ENCODE results near the gene GPX7.
"Not testable (repeated sequence)": the region's sequence is repeated elsewhere in the genome, so short reads cannot be mapped to it uniquely, and the experiment has no call there.

The GPX7 gene

GRCh38 chr1:52601991-52602855, at the start of gene GPX7:
TSS of gene GPX7 (plus strand) at chr1:52602371. CDS start at chr1:52602410, 39 bp downstream.
- DNase-seq (ENCODE audit: low read depth in 2 of 2): peak in 1 of 2 experiments; percentile 23

DNA sequence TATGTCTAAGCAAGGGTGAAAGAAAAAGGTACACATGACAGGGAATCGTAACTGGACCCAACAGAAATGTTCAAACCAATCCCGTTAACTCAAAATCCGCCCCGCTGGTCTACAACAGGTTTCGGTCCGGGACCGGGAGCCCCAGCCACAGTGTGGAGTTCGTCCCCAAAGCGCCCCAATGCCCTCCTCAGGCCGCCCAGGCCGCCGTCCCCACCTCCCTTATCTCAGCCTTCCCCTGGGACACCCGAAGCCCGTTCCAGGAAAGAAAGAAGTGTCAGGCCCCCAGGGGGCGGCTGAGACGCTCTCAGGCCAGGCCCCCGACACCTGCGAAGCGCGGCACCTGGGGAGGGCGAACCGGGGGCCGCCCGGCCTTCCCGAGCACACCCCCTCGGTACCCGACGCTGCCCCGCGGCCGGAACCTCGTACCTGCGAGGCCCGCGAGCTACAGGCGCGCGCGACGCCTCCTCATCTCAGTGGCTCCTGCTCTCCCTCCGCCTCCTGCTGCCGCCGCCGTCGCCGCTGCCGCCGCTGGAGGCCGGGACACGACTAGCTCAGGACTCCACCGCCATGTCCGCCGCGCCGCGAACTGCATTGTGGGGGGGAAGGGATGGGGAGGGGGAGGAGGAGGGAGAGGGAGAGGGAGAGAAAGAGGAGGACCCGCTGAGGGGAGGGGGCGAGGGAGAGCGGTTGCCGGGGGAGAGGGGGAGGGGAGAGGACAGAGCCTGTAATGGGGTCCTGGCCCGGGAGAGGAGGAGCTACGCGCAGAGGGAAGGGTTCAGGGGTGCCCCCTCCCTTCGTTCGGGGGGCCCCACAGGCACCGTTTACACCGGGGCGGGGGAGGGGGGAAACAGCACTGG, 49.4 kb upstream of the GPX7 start, which contains the start of gene TUT4:
Gene TUT4 (minus strand): TSS at position 588 of the 857 bp plus-strand sequence. CDS start 26,812 bp downstream, outside the sequence.
- DNase-seq (ENCODE audit: low read depth in 2 of 2): peak; percentile 53 to 55

DNA sequence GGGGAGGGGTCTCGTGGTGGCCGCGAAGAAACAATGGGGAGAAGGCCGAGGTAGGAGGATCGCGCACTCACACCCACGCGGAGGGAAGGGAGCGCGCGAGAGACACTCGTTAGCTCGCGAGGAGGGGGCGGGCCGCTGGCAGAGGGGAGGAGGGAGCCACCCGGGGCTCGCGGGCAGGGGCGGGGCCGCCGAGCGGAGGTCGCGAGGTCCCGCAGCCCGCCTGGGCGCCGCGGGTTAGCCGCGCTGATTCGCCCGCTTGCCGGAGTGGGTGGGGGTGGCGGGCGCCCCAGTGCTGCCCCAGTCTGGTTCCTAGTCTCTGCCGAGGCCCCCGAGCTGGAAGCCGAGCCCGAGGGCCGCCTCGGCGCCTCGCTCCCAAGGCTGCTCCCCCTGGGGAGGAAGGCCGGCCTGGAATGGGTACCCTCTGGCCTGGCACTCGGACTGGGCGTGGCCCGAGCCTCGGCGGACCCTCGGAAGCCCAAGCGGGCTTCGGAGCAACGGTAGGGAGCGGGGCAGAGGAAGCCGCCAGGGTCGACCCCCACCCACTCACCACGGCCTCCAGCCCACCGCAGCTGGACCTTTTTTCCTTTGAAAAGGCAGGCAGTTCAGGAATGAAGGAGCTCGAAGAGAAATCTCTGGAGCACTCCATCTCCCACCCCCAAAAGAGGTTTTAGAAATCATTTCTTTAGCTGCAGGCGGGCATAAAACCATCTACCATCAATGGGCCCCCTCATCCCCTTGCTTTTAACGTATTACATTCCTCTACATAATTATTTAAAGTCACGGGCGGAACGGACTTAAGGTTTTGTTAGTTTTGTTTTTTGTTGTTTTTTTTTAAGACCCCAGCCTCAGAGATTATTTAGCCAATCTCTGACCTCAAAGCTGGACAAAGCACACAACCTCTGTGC, 48.6 kb upstream of the GPX7 start:
- peak; percentile 68 for DNase-seq (ENCODE audit: low read depth in 2 of 2)

GRCh38 chr1:52554267-52554640, 47.9 kb upstream of the GPX7 start:
- no peak for DNase-seq (ENCODE audit: low read depth in 2 of 2)

GRCh38 chr1:52554756-52555155, 47.4 kb upstream of the GPX7 start:
- DNase-seq (ENCODE audit: low read depth in 2 of 2): no peak

DNA sequence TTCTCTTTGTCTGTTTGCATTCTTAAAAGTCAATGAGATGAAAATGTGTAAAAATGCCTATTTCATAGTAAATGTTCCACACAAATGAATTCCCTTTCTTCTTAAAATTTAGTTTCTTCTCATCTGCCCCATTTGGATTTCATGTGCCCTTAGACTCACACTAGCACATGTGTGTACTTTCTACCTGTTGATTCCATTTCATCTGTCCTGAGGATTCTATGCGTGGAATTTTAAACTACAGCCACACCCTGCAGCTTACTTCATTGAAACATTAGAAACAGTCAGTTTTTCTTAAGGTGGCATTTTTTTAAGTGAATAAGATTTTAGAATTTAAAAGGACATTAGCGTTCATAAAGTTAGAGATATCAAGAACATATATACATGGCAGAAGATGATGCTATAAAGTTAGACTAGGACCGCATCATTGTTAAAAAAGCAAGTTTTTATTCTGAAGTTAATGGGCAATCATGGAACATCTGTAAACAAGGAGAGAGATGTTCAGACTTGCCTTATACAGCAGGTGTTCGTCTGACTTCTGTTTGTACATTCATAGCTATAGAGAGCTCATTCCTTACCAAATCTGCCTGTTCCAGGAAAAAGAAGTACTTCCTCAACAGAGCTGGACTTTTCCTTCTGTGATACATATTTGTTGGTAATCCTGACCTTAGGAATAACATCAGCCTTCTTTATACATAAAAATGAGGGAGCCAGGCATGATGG, 45.4 kb upstream of the GPX7 start:
- no peak for DNase-seq (ENCODE audit: low read depth in 2 of 2)

DNA sequence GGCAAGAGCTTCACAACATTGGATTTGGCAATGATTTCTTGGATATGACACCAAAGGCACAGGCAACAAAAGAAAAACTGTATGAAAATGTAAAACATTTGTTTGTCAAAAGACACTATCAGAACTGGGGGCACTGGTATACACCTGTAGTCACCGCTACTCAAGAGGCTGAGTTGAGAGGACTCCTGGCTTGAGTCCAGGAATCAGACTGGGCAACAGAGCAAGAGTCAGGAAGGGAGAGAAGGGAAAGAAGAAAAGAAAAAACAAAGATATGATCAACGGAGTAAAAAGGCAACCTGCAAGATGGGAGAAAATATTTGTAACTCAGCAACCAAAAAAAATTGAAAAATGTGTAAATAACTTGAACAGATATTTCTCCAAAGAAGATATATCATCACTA, 43.2 kb upstream of the GPX7 start:
- DNase-seq (ENCODE audit: low read depth in 2 of 2): no peak

- no peak for DNase-seq (ENCODE audit: low read depth in 2 of 2)
Measured at GRCh38 chr1:52559875-52560274, 42.3 kb upstream of the GPX7 start.

- no peak for DNase-seq (ENCODE audit: low read depth in 2 of 2)
Measured at GRCh38 chr1:52562766-52563165, 39.4 kb upstream of the GPX7 start.

DNA sequence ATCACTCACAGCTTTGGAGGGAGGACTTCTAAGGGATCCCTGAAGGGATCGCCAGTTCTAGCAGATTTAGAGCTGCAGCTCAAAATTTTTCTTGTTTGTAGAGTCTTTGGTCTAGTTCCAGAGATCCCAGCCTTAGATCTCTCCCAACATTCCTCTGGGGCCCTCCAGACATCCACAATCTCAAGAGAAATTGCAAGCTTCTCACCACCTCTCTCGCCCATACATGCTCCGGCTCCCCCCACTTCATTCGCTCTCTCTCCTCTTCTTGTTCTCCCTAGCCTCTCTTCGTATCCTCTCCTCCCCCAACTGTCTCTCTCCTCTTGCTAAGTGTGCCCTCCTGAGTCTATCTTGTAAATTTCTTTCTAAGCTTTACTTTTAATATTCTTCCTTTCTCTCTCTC, 34.2 kb upstream of the GPX7 start:
- DNase-seq (ENCODE audit: low read depth in 2 of 2): no peak

GRCh38 chr1:52569449-52570210, 32.5 kb upstream of the GPX7 start:
- no peak for DNase-seq (ENCODE audit: low read depth in 2 of 2)

DNA sequence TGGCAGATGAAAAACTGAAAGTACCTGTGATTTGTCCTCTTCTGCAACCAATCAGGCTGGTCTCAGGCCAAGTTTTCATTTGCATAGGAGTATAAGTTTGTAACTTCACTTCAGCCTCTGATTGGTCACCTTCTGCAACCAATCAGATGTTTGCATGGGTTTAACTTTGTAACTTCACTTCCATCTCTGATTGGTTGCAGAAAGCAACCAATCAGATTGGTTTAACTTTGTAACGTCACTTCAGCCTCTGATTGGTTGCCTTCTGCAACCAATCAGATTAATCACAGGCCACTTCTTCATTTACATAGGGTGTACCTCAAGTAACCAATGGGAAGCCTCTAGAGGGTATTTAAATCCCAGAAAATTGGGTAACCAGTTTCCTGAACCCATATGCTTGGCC, 30.4 kb upstream of the GPX7 start:
- no peak for DNase-seq (ENCODE audit: low read depth in 2 of 2)

DNA sequence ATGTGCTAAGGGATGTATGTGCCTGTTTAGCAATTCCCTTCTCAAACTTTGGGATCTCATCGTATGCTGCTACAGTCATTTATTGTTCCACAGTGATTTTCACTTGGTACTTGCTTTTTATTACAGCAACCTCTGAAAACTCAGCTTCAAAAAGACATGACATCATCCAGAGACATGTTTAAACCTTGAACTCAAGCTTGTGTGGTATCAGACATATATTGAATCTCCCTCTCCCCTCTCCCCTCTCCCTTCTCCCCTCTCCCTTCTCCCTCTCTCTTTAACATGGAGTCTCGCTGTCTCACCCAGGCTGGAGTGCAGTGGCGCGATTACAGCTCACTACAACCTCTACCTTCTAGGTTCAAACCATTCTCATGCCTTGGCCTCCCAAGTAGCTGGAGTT, 29.8 kb upstream of the GPX7 start:
- no peak for DNase-seq (ENCODE audit: low read depth in 2 of 2)

DNA sequence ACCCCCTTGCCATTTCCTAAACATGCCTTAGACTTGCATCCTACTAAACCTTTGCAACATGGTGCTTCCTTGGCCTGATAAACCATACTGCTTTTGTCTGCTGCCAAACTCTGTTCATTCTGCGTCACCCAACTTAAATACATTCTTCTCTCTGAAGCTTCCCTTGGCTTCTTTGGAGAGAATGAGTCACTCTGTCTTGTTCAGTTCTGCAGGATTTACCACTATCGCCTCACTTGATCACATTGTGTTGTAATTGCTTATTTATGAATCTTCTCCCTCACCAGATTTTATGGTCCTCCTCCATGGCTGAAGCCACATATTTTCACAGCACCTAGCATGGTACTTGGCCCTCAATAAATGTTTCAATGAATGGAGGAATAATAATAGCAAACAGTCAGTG, 27.6 kb upstream of the GPX7 start:
- DNase-seq (ENCODE audit: low read depth in 2 of 2): peak; percentile 73 to 74

DNA sequence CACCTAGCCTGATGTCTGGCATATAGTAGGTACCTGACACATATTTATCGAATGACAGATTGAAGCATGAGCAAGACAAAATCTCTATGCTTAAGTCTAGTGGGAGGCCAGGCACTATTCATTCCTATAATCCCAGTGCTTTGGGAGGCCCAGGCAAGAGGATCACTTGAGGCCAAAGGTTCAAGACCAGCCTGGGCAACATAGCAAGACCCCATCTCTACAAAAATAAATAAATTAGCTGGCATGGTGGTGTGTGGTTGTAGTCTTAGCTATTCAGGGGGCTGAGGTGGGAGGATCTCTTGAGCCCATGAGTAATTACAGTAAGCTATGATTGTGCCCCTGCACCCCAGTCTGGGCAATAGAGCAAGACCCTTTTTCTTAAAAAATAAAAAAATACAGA, 26.1 kb upstream of the GPX7 start:
- DNase-seq (ENCODE audit: low read depth in 2 of 2): no peak

- DNase-seq (ENCODE audit: low read depth in 2 of 2): not testable (repeated sequence)
Measured at GRCh38 chr1:52578066-52578465, 24.1 kb upstream of the GPX7 start.

DNA sequence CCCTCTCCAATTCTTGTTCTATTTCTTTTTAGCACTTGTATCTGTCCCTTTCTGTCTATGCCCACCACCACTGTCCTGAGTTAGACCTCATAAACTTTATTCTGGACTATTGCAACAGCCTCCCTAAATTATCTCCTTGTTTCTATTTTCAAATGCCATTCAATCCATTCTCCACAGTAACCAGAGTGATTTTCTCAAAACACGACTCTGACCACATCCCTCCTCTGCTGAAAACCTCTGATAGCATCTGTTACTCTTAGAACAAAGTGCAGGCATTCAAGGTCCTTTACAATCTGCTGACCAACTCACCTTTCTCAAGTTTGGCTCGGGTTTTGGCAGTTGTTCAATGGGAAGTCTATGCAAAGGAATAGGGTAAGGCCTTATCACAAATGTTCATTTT, 22.8 kb upstream of the GPX7 start:
- DNase-seq (ENCODE audit: low read depth in 2 of 2): no peak

DNA sequence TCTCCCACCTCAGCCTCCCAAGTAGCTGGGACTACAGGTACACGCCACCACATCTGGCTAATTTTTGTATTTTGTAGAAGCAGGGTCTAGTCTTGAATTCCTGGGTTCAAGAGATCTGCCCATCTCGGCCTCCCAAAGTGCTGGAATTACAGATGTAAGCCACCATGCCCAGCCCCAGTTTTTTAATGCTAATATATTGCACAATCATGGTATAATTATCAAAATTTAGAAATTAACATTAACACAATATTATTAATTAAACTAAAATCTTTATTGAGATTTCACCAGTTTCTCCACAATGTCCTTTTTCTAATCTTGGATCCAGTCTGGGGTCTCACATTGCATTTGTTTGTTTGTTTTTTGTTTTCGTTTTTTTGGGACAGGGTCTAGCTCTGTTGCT, 21.9 kb upstream of the GPX7 start:
- no peak for DNase-seq (ENCODE audit: low read depth in 2 of 2)

DNA sequence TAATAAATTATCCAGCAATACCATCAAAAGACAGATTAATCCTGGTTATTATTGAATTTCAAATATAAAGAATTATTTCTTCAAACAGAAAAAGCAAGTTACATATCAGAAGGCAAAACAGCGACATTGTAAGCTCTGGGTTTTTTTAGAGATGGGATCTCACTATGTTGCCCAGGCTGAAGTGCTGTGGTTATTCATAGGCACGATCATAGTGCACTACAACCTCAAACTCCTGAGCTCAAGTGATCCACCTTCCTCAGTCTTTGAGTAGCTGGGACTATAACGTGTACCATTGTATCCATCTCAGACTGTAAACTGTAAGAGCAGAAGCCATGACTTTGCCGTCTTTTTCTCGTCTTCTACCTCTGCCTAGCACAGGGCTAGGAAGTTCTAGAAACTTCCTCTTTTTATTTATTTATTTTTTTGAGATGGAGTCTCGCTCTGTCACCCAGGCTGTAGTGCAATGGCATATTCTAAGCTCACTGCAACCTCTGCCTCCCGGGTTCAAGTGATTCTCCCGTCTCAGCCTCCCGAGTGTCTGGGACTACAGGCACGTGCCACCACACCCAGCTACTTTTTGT, 20.0 kb upstream of the GPX7 start:
- no peak for DNase-seq (ENCODE audit: low read depth in 2 of 2)

GRCh38 chr1:52585474-52585873, 16.7 kb upstream of the GPX7 start:
- no peak for DNase-seq (ENCODE audit: low read depth in 2 of 2)

Measured in fibroblast of skin of left biceps (primary cell).